Parathyroid adenoma (tissue), 2 donors: Measurements from ENCODE around the gene PAGR1.
A peak's percentile ranks its signal among the peaks of the same experiment; 100 is the strongest.
"Not testable (repeated sequence)": the region's sequence is repeated elsewhere in the genome, so short reads cannot be mapped to it uniquely, and the experiment has no call there.

Source experiments
- H2AFZ ChIP-seq: fragments of 300-600 bp; sonication (generic); one replicate; pipeline ENCODE4 v1.7.0; 2017; ENCODE audit warnings: antibody characterized with exemption, mild to moderate bottlenecking
- H3K27ac ChIP-seq: fragments of 300-600 bp; sonication (generic); one replicate; pipeline ENCODE4 v1.7.0; 2017
- H3K27me3 ChIP-seq: fragments of 300-600 bp; sonication (generic); one replicate; pipeline ENCODE4 v1.7.0; 2017; ENCODE audit warnings: low read length; ENCODE audit not compliant: control insufficient read depth, insufficient read depth
- H3K36me3 ChIP-seq: fragments of 300-600 bp; sonication (generic); one replicate; pipeline ENCODE4 v1.7.0; 2017; ENCODE audit warnings: low read length; ENCODE audit not compliant: control insufficient read depth, insufficient read depth
- H3K4me1 ChIP-seq: fragments of 300-600 bp; sonication (generic); one replicate; pipeline ENCODE4 v1.7.0; 2017; ENCODE audit warnings: control low read depth
- H3K4me2 ChIP-seq: fragments of 300-600 bp; sonication (generic); one replicate; pipeline ENCODE4 v1.7.0; 2017; ENCODE audit warnings: low read length
- H3K4me3 ChIP-seq: fragments of 300-600 bp; sonication (generic); one replicate; pipeline ENCODE4 v1.7.0; 2017; ENCODE audit warnings: low read depth, low read length
- H3K79me2 ChIP-seq: fragments of 300-600 bp; sonication (generic); one replicate; pipeline ENCODE4 v1.7.0; 2017; ENCODE audit warnings: control low read depth
- H3K9ac ChIP-seq: fragments of 300-600 bp; sonication (generic); one replicate; pipeline ENCODE4 v1.7.0; 2017; ENCODE audit warnings: mild to moderate bottlenecking
- H3K9me3 ChIP-seq: fragments of 300-600 bp; sonication (generic); one replicate; pipeline ENCODE4 v1.7.0; 2017; ENCODE audit warnings: low read length; ENCODE audit not compliant: control insufficient read depth
- TF ChIP-seq, protein P1 (sequence below): fragments of 300-600 bp; sonication (generic); IDR thresholded peaks from one replicate; pipeline ENCODE4 v1.7.0; 2017; ENCODE audit warnings: antibody characterized with exemption, mild to moderate bottlenecking
- donor health status: primary hyperparathyroidism.

The PAGR1 gene

DNA sequence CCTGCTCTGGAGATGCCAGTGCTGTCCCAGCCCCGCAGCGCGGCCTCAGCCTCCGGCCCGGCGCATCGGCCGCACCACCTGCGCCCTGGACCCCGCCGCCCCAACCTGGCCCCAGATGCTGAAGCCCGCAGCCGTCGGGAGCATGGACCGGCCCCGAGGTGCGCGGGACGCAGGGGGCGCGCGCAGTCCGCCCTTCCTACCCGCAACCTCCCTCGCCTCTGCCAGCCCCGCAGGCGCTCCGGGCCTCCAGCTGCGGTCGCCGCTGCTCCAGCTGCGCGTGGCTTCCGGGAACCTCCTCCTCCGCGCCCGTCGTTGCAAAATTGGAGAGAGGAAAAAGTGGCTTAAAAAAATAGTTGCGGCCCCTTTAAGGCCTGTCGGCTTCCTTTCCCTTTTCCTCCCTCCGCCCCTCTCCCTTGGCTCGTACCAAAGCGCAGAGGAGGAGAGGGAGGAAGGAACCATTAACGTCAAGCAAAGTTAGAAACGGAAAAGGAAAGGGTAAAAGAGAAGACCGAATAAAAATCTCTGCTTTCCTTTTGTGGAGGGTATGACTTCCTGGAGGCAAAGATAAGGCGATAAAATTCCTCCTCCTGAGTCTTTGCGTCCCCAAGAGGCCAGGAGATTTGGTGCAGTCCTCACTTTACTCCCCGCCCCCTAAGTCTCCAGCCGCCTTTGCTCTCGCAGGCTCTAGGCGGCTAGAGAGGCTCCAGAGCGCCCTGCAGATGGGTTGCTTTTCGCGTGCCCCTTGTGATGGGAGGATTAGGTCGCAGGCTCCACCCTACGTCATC, 47.1 kb downstream of the PAGR1 start, which contains the start of gene CDIPT:
CDIPT (minus strand) TSS at position 343 of the 785 bp plus-strand sequence. CDS start 369 bp downstream, outside the sequence.
- Histone ChIP-seq H3K79me2 (peaks cover 12% of the 10 kb centered on the region), H3K36me3 (no peaks in the 10 kb centered on the region), H3K4me3 (peak within 1 kb of the TSS; percentile 99), H2AFZ (peak within 1 kb of the TSS; percentile 86), H3K9me3 (no peaks in the 10 kb centered on the region), H3K27me3 (no peaks in the 10 kb centered on the region), H3K9ac (peak within 1 kb of the TSS; percentile 40), H3K4me2 (peak within 1 kb of the TSS; percentile 99), H3K27ac (peak within 1 kb of the TSS; percentile 91), H3K4me1 (peaks cover 4% of the 10 kb centered on the region)
- TF ChIP-seq, protein P1, sequence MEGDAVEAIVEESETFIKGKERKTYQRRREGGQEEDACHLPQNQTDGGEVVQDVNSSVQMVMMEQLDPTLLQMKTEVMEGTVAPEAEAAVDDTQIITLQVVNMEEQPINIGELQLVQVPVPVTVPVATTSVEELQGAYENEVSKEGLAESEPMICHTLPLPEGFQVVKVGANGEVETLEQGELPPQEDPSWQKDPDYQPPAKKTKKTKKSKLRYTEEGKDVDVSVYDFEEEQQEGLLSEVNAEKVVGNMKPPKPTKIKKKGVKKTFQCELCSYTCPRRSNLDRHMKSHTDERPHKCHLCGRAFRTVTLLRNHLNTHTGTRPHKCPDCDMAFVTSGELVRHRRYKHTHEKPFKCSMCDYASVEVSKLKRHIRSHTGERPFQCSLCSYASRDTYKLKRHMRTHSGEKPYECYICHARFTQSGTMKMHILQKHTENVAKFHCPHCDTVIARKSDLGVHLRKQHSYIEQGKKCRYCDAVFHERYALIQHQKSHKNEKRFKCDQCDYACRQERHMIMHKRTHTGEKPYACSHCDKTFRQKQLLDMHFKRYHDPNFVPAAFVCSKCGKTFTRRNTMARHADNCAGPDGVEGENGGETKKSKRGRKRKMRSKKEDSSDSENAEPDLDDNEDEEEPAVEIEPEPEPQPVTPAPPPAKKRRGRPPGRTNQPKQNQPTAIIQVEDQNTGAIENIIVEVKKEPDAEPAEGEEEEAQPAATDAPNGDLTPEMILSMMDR: peak; percentile 43

DNA sequence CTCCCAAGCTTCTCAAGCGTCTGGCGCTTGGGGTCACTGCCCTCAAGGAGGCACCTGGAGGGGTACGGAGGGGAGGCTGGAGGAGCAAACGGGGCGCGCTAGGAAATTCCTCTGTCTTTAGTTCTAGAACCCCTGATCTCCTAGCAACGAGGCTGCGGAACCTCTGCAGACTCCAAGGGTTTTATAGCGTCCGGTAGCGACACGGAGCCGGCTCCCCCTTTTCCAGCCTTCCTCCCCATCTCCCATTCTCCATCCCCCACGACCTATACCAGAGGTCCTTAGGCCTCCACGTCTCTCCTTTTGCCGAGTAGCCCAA, 47.7 kb downstream of the PAGR1 start:
- Histone ChIP-seq H3K27me3 (no peaks in the 10 kb centered on the region), H2AFZ (peak overlapping the region; percentile 86), H3K79me2 (peaks cover 12% of the 10 kb centered on the region), H3K9me3 (no peaks in the 10 kb centered on the region), H3K4me3 (peak overlapping the region; percentile 99), H3K36me3 (no peaks in the 10 kb centered on the region), H3K9ac (no peak overlapping the region), H3K4me1 (peaks cover 4% of the 10 kb centered on the region), H3K27ac (peak overlapping the region; percentile 91), H3K4me2 (peak overlapping the region; percentile 99)
- TF ChIP-seq, protein P1: no peak

DNA sequence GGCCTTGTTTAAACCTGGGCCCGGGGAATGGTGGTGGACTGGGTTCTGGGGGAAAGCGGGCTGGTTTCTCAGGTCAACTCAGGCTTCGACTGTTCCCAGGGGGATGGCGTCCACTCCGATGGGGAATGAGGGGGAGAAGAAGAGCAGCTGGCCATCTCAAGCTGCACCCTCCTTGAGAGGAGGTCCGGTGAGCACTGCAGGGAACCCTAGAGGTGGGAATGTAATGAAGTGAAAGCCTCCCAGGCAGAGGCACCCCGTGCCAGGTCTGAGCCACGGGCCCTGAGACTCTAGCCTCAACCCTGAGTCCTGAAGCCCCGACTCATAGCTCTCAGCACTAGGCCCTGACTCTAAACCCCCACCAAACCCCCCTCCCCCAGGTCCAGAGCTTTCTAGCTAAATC, 48.3 kb downstream of the PAGR1 start:
- no peaks in the 10 kb centered on the region for H3K36me3 ChIP-seq
- peak overlapping the region; percentile 86 for H2AFZ ChIP-seq
- TF ChIP-seq, protein P1: no peak
- no peaks in the 10 kb centered on the region for H3K9me3 ChIP-seq
- no peak overlapping the region for H3K4me2 ChIP-seq
- no peak overlapping the region for H3K4me3 ChIP-seq
- H3K27ac ChIP-seq: no peak overlapping the region
- H3K4me1 ChIP-seq: peaks cover 4% of the 10 kb centered on the region
- peaks cover 12% of the 10 kb centered on the region for H3K79me2 ChIP-seq
- no peak overlapping the region for H3K9ac ChIP-seq
- no peaks in the 10 kb centered on the region for H3K27me3 ChIP-seq

DNA sequence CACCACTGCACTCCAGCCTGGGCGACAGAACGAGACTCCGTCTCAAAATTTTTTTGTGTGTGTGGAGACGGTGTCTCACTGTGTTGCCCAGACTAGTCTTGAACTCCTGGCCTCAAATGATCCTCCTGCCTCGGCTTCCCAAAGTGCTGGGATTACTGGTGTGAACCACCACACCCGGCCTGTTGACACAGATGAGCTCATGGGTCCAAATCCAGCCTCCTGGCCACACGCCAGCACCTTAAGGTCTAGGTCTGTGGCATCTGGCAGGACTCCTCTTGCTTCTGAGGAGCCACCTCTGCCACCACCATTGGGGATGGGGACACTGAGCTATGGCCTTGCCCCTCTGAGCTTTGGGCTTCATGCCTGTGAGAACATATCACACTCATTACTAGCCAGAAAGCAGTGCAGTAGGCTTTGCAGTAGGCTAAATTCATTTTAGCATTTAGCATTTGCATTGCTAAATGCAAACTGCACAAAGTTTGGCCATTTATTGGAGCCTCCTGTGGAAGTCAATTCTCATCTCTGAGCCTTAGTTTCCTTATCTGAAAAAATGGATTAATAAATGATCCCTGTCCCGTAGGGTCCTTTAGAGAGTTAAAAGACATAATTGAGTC, 52.6 kb downstream of the PAGR1 start:
- Histone ChIP-seq H2AFZ (no peak overlapping the region), H3K9ac (no peak overlapping the region), H3K4me2 (no peak overlapping the region), H3K4me3 (no peak overlapping the region), H3K36me3 (no peaks in the 10 kb centered on the region), H3K27ac (no peak overlapping the region), H3K9me3 (no peaks in the 10 kb centered on the region), H3K27me3 (no peaks in the 10 kb centered on the region), H3K79me2 (no peaks in the 10 kb centered on the region), H3K4me1 (no peaks in the 10 kb centered on the region)
- TF ChIP-seq, protein P1: no peak

DNA sequence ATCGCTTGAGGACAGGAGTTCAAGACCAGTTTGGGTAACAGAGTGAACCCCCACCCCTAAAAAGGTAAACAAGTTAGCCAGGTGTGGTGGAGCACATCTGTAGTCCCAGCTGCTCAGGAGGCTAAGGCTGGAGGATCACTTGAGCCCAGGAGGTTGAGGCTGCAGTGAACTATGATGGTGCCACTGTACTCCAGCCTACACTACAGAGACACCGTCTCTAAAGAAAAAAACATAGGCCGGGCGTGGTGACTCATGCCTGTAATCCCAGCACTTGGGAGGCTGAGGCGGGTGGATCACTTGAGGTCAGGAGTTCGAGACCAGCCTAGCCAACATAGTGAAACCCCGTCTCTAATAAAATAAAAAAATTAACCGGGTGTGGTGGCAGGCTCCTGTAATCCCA, 53.1 kb downstream of the PAGR1 start:
- H3K4me2 ChIP-seq, H3K27ac ChIP-seq, H3K9me3 ChIP-seq, H3K27me3 ChIP-seq, H3K4me1 ChIP-seq, H2AFZ ChIP-seq, H3K79me2 ChIP-seq, H3K9ac ChIP-seq, H3K4me3 ChIP-seq, H3K36me3 ChIP-seq: not testable (repeated sequence)
